Measurements from ENCODE around the gene OSTF1. TPM values are rescaled to one million over a fixed set of nuclear protein-coding genes. Genes with fewer than 3 reads are reported as not detected.

The OSTF1 gene
- total and polyA plus RNA-seq, 2 experiments from 2014 or later = 19.2 to 34.4 TPM

GRCh38 chr9:75109210-75109839 is 21.0 kb downstream of the OSTF1 start:
- DNase-seq (ENCODE audit: low read depth in 1 of 2, low spot score in 1 of 2) = no peak
- Histone ChIP-seq H3K4me3 (no peak overlapping the region), H3K27me3 (no peaks in the 10 kb centered on the region), H3K9me3 (ENCODE audit: low read depth) (no peaks in the 10 kb centered on the region), H3K27ac (no peak overlapping the region), H3K4me1 (ENCODE audit: low read depth) (peaks cover 10% of the 10 kb centered on the region), H3K36me3 (no peaks in the 10 kb centered on the region)
- TF ChIP-seq CTCF (IDR thresholded peaks at IDR 0.05; ENCODE audit: low read depth, low read length) = no peak

- no peak for TF ChIP-seq CTCF (IDR thresholded peaks at IDR 0.05; ENCODE audit: low read depth, low read length)
- DNase-seq (ENCODE audit: low read depth in 1 of 2, low spot score in 1 of 2) = no peak
- H3K27me3 ChIP-seq = no peaks in the 10 kb centered on the region
- no peak overlapping the region for H3K4me3 ChIP-seq
- H3K4me1 ChIP-seq (ENCODE audit: low read depth) = peaks cover under 1% of the 10 kb centered on the region
- H3K27ac ChIP-seq = no peak overlapping the region
- no peaks in the 10 kb centered on the region for H3K9me3 ChIP-seq (ENCODE audit: low read depth)
- no peaks in the 10 kb centered on the region for H3K36me3 ChIP-seq
Observed at GRCh38 chr9:75111019-75111622, 22.8 kb downstream of the OSTF1 start.

- TF ChIP-seq CTCF (IDR thresholded peaks at IDR 0.05; ENCODE audit: low read depth, low read length) = no peak
Observed at GRCh38 chr9:75112789-75113188, 24.5 kb downstream of the OSTF1 start.

GRCh38 chr9:75116306-75116705 is 28.0 kb downstream of the OSTF1 start:
- TF ChIP-seq CTCF (IDR thresholded peaks at IDR 0.05; ENCODE audit: low read depth, low read length) = no peak
- no peak overlapping the region for H3K27ac ChIP-seq
- H3K4me1 ChIP-seq (ENCODE audit: low read depth) = no peaks in the 10 kb centered on the region
- no peak overlapping the region for H3K4me3 ChIP-seq
- no peak for DNase-seq (ENCODE audit: low read depth in 1 of 2, low spot score in 1 of 2)
- no peaks in the 10 kb centered on the region for H3K27me3 ChIP-seq
- H3K36me3 ChIP-seq = no peaks in the 10 kb centered on the region
- no peaks in the 10 kb centered on the region for H3K9me3 ChIP-seq (ENCODE audit: low read depth)

More at GRCh38 chr9:75112789-75113188, 24.5 kb downstream of the OSTF1 start:
- Histone ChIP-seq H3K4me1 (ENCODE audit: low read depth) (no peaks in the 10 kb centered on the region), H3K36me3 (no peaks in the 10 kb centered on the region), H3K27me3 (no peaks in the 10 kb centered on the region), H3K4me3 (no peak overlapping the region), H3K27ac (peak overlapping the region; percentile 43), H3K9me3 (ENCODE audit: low read depth) (no peaks in the 10 kb centered on the region)
- no peak for DNase-seq (ENCODE audit: low read depth in 1 of 2, low spot score in 1 of 2)

- no peaks in the 10 kb centered on the region for H3K27me3 ChIP-seq
- no peaks in the 10 kb centered on the region for H3K4me1 ChIP-seq (ENCODE audit: low read depth)
- TF ChIP-seq CTCF (IDR thresholded peaks at IDR 0.05; ENCODE audit: low read depth, low read length) = no peak
- no peak overlapping the region for H3K27ac ChIP-seq
- no peaks in the 10 kb centered on the region for H3K36me3 ChIP-seq
- no peak for DNase-seq (ENCODE audit: low read depth in 1 of 2, low spot score in 1 of 2)
- no peak overlapping the region for H3K4me3 ChIP-seq
- no peaks in the 10 kb centered on the region for H3K9me3 ChIP-seq (ENCODE audit: low read depth)
Observed at GRCh38 chr9:75117564-75117963, 29.2 kb downstream of the OSTF1 start.
